ENCODE data around the gene RIMBP2. TPM values are rescaled to one million over a fixed set of nuclear protein-coding genes. Genes with fewer than 3 reads are reported as not detected.
A peak's percentile ranks its signal among the peaks of the same experiment; 100 is the strongest.

The RIMBP2 gene
- total and polyA plus RNA-seq, 8 donors: 0.42 to 19.0 (median 16.1) TPM

DNA sequence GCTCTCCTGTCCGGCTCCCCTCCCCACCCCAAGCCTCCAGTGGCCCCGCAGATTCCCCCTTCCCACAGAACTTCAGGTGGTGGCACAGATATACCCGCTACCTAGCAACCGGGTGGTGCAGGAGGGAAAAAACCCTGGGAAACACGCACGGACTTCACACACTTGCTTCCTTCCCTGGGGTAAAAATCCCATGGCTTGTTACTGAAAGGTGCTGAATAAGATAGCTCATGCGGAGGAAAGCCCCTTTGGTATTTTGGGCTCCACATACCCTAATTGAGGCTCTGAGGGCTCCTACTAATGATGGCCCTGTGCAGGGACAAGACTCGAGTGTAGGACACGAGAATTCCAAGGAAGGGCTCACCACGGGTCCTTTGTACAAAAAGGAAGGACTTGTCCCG, 869 bp upstream of the RIMBP2 start:
- Histone ChIP-seq H3K36me3 (no peaks in the 10 kb centered on the region), H3K27ac (no peak overlapping the region), H3K4me3 (no peak overlapping the region), H3K4me1 (peaks cover 0 to 8% of the 10 kb centered on the region in 2 donors), H3K27me3 (peaks cover 16 to 79% of the 10 kb centered on the region in 2 donors), H3K9me3 (peaks cover 0 to 2% of the 10 kb centered on the region in 2 donors)
- ATAC-seq (no peak), DNase-seq (no peak)
- TF ChIP-seq, protein P1, sequence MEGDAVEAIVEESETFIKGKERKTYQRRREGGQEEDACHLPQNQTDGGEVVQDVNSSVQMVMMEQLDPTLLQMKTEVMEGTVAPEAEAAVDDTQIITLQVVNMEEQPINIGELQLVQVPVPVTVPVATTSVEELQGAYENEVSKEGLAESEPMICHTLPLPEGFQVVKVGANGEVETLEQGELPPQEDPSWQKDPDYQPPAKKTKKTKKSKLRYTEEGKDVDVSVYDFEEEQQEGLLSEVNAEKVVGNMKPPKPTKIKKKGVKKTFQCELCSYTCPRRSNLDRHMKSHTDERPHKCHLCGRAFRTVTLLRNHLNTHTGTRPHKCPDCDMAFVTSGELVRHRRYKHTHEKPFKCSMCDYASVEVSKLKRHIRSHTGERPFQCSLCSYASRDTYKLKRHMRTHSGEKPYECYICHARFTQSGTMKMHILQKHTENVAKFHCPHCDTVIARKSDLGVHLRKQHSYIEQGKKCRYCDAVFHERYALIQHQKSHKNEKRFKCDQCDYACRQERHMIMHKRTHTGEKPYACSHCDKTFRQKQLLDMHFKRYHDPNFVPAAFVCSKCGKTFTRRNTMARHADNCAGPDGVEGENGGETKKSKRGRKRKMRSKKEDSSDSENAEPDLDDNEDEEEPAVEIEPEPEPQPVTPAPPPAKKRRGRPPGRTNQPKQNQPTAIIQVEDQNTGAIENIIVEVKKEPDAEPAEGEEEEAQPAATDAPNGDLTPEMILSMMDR (IDR thresholded peaks at IDR 0.05): no peak
- intact Hi-C loops (cut with DNase I): no loop called here

DNA sequence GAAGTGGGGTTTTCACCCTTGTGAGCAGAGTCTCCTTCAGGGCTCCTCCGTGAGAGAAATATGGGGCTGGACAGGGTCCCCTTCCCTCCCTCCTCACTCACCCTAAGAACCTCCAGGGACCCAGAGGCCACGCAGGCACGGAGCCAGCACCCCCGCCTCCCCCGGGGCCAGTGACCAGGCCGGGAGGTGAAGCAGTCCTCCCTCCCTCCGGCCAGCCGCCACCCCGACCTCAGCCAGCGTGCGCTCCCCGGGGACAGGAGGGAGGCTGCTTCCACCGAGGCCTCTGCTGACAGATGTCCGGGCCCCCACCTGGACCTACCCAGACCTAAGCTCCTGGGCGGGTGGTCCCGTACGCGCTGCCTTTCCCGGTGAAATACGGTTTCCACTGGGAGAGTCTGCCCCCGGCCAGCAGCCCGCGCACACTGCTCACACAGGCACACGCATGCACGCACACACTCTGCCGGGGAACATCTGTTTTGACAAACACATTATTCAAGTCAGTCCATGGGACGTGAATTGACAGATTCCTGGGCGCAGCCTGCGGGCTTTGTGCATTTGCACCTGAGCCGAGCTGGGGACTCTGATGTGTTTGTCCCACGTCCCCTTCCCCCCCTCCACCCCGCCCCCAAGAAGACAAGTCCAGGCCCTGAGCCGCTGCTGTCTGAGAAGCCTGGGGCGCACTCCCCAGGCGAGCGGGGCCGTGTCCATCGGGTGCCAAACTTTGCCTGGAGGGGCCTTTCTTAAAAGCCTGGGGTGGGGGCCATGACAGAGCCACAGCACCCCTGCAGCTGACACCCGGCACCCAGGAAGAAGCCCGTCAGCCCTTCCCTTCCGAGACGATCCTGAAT, 725 bp downstream of the RIMBP2 start:
- peaks cover 16 to 89% of the 10 kb centered on the region in 2 donors for H3K27me3 ChIP-seq
- peaks cover 0 to 8% of the 10 kb centered on the region in 2 donors for H3K4me1 ChIP-seq
- H3K36me3 ChIP-seq: no peaks in the 10 kb centered on the region
- intact Hi-C loops (cut with DNase I): no loop called here
- ATAC-seq: peak; percentile 28
- no peak for DNase-seq
- TF ChIP-seq, protein P1 (IDR thresholded peaks at IDR 0.05): no peak
- no peaks in the 10 kb centered on the region for H3K9me3 ChIP-seq
- no peak overlapping the region for H3K27ac ChIP-seq
- H3K4me3 ChIP-seq: peak overlapping the region in 1 of 2 donors; percentile 13

DNA sequence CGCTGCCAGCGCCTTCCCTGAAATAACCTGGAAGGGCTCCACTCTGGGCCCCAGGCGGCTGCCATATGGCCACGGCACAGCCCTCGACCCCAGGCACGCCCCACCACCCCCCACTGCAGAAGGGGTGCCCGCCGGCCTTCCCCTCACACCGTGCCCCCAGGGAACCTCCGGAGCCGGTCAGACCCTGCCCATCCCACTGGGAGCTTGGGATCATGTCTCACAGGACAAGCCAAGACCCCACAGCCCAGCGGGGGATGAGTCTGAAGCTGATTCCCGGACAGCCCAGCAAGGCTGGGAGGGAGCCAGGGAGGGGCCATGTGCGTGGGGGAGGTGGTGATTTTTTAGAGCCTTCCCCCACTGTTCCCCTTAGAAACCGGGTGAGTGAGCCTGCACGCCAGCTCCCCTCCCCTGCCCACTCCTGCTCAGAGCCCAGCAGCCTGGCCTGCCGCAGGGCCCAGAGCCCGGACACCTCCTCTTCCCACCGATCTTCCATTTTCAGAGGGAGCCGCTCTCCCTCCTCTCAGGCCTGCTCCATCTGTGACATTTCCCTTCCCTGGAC, 1.4 kb downstream of the RIMBP2 start:
- H3K4me1 ChIP-seq: peaks cover 0 to 8% of the 10 kb centered on the region in 2 donors
- no peak overlapping the region for H3K27ac ChIP-seq
- no peaks in the 10 kb centered on the region for H3K9me3 ChIP-seq
- intact Hi-C loops (cut with DNase I): no loop called here
- peaks cover 16 to 84% of the 10 kb centered on the region in 2 donors for H3K27me3 ChIP-seq
- ATAC-seq (peak; percentile 59), DNase-seq (no peak)
- TF ChIP-seq, protein P1 (IDR thresholded peaks at IDR 0.05): no peak
- H3K4me3 ChIP-seq: no peak overlapping the region
- no peaks in the 10 kb centered on the region for H3K36me3 ChIP-seq

DNA sequence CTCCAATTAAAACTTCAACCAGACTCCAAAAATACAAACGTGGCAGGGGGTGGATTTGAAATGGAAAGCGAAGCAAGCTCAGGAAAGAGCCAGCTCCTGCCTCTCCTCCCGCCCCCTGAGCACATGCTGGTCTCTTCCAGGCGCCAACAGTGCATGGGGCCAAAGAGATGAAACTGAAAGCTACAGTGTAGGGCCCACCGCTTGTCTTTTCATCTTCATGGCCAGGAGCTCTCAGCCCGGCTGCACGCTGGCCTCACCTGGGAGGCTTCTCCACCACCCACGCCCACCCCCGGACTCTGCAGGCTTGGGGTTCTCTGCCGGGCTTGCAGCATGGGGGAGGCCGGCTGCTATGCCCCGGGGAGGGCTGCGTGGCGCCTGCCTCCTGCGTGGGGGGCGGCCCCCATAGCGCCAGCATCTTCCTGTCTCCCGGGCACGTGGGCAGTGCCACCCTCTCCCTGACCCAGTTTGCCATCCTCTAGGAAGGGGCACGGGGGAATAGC, 2.0 kb downstream of the RIMBP2 start:
- TF ChIP-seq, protein P1 (IDR thresholded peaks at IDR 0.05): no peak
- ATAC-seq (peak; percentile 40), DNase-seq (no peak)
- no peaks in the 10 kb centered on the region for H3K36me3 ChIP-seq
- no peaks in the 10 kb centered on the region for H3K9me3 ChIP-seq
- H3K27me3 ChIP-seq: peaks cover 16 to 88% of the 10 kb centered on the region in 2 donors
- H3K4me3 ChIP-seq: no peak overlapping the region
- H3K4me1 ChIP-seq: peaks cover 0 to 8% of the 10 kb centered on the region in 2 donors
- intact Hi-C loops (cut with DNase I): no loop called here
- H3K27ac ChIP-seq: no peak overlapping the region

DNA sequence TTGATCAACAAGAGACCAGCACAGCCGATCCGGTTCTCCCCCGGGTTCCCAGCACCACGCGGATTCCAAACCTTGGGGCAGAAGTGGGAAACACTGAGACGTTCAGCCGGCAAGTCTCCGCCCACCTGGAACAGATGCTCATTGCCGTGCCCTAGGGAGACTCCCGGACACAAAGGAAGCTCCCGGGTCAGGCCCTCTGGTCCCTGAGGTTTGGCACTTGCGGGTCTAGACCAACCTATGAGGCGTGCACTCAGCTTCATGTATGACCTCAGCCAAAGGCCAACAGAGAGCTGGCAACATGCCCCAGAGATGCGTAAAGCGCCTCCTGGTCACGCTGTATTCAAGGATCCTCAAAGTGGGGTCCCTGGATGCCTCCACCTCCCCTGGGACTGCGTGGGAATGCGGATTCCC, 2.5 kb downstream of the RIMBP2 start:
- intact Hi-C loops (cut with DNase I): no loop called here
- H3K9me3 ChIP-seq: no peaks in the 10 kb centered on the region
- DNase-seq (no peak), ATAC-seq (no peak)
- TF ChIP-seq, protein P1 (IDR thresholded peaks at IDR 0.05): no peak
- H3K27ac ChIP-seq: no peak overlapping the region
- peaks cover 16 to 90% of the 10 kb centered on the region in 2 donors for H3K27me3 ChIP-seq
- H3K4me1 ChIP-seq: peaks cover 0 to 8% of the 10 kb centered on the region in 2 donors
- no peaks in the 10 kb centered on the region for H3K36me3 ChIP-seq
- no peak overlapping the region for H3K4me3 ChIP-seq
